ENCODE results near the gene QRFP.

- TF ChIP-seq POLR2A (IDR thresholded peaks at IDR 0.05; ENCODE audit: extremely low read depth, insufficient read length): no peak
- TF ChIP-seq, protein P1, sequence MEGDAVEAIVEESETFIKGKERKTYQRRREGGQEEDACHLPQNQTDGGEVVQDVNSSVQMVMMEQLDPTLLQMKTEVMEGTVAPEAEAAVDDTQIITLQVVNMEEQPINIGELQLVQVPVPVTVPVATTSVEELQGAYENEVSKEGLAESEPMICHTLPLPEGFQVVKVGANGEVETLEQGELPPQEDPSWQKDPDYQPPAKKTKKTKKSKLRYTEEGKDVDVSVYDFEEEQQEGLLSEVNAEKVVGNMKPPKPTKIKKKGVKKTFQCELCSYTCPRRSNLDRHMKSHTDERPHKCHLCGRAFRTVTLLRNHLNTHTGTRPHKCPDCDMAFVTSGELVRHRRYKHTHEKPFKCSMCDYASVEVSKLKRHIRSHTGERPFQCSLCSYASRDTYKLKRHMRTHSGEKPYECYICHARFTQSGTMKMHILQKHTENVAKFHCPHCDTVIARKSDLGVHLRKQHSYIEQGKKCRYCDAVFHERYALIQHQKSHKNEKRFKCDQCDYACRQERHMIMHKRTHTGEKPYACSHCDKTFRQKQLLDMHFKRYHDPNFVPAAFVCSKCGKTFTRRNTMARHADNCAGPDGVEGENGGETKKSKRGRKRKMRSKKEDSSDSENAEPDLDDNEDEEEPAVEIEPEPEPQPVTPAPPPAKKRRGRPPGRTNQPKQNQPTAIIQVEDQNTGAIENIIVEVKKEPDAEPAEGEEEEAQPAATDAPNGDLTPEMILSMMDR (IDR thresholded peaks at IDR 0.05; ENCODE audit: low read depth, low read length): no peak
- no peak for TF ChIP-seq MYC (IDR thresholded peaks at IDR 0.05; ENCODE audit: low read depth, low read length)
Measured at GRCh38 chr9:130877300-130877699, 19.3 kb downstream of the QRFP start.

Measured in NB4 (cell line).